ENCODE results near the gene HSPBAP1. TPM values are rescaled to one million over a fixed set of nuclear protein-coding genes. Genes with fewer than 3 reads are reported as not detected.
A peak's percentile ranks its signal among the peaks of the same experiment; 100 is the strongest.
"Not testable (repeated sequence)": the region's sequence is repeated elsewhere in the genome, so short reads cannot be mapped to it uniquely, and the experiment has no call there.

Gene HSPBAP1
- total RNA-seq, 2 experiments from 2014 or later, result 11.4 to 11.9 TPM

- Mint-ChIP-seq H3K9me3 (peaks cover 1% of the 10 kb centered on the region), H3K4me3 (no peak overlapping the region), H3K27me3 (no peaks in the 10 kb centered on the region), H3K36me3 (peaks cover 54% of the 10 kb centered on the region), H3K27ac (no peak overlapping the region), H3K4me1 (peaks cover 3% of the 10 kb centered on the region)
- DNase-seq (no peak), ATAC-seq (ENCODE audit: low read depth) (no peak)
- POLR2A ChIA-PET, result no interaction called here
Measured at GRCh38 chr3:122743581-122744120, 50.0 kb downstream of the HSPBAP1 start.

GRCh38 chr3:122742234-122742633 lies 51.4 kb downstream of the HSPBAP1 start:
- Mint-ChIP-seq H3K9me3 (peaks cover 2% of the 10 kb centered on the region), H3K27me3 (no peaks in the 10 kb centered on the region), H3K4me1 (peaks cover 3% of the 10 kb centered on the region), H3K36me3 (peaks cover 57% of the 10 kb centered on the region), H3K27ac (no peak overlapping the region), H3K4me3 (no peak overlapping the region)
- no peak for ATAC-seq (ENCODE audit: low read depth)
- DNase-seq, result no peak
- POLR2A ChIA-PET, result no interaction called here

DNA sequence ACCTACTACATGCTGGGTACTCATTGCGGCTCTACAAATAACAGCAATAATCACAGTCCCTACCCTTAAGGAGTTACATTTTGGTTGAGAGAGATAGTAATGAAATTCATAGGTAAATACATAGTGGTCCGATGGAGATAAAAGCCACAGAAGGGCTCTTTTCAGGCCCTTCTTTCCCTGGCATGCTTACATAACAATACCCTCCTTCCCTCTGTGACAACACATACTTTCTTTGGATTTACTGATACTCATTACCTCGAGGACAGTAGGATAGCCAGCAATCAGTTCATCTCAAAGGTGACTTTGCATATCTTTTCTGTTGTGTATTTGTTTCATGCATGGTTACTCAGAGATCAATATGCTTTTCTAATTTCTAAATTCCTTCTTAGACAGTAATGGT lies 54.5 kb downstream of the HSPBAP1 start:
- Mint-ChIP-seq H3K36me3 (peaks cover 46% of the 10 kb centered on the region), H3K27me3 (no peaks in the 10 kb centered on the region), H3K4me1 (peaks cover 3% of the 10 kb centered on the region), H3K4me3 (no peak overlapping the region), H3K27ac (no peak overlapping the region), H3K9me3 (peaks cover 2% of the 10 kb centered on the region)
- ATAC-seq (ENCODE audit: low read depth), result no peak
- POLR2A ChIA-PET, result interaction anchor here (0.6 kb wide), 1 partner anchor 511 kb away, joined by 3 read pairs; no protein-coding TSS in a partner anchor
- no peak for DNase-seq

DNA sequence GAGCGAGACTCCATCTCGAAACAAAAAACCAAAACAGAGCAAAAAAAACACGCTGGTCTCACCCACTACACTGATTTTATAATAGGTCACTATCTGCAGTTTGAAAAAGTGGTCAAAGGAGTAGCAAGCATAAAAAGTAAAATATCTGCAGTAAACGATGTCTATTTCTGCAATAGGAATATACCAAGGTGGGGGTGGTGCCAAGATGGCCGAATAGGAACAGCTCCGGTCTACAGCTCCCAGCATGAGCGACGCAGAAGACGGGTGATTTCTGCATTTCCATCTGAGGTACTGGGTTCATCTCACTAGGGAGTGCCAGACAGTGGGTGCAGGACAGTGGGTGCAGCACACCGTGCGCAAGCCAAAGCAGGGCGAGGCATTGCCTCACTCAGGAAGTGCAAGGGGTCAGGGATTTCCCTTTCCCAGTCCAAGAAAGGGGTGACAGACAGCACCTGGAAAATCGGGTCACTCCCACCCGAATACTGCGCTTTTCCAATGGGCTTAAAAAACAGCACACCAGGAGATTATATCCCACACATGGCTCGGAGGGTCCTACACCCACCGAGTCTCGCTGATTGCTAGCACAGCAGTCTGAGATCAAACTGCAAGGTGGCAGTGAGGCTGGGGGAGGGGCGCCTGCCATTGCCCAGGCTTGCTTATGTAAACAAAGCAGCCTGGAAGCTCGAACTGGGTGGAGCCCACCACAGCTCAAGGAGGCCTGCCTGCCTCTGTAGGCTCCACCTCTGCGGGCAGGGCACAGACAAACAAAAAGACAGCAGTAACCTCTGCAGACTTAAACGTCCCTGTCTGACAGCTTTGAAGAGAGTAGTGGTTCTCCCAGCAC lies 60.7 kb downstream of the HSPBAP1 start:
- H3K9me3 Mint-ChIP-seq; POLR2A ChIA-PET; H3K27me3 Mint-ChIP-seq; ATAC-seq (ENCODE audit: low read depth); H3K4me3 Mint-ChIP-seq; H3K27ac Mint-ChIP-seq; DNase-seq; H3K4me1 Mint-ChIP-seq: not testable (repeated sequence)
- H3K36me3 Mint-ChIP-seq, result peaks cover 56% of the 10 kb centered on the region

- Mint-ChIP-seq H3K9me3 (no peaks in the 10 kb centered on the region), H3K36me3 (peaks cover 66% of the 10 kb centered on the region), H3K27me3 (no peaks in the 10 kb centered on the region), H3K4me3 (no peak overlapping the region), H3K4me1 (no peaks in the 10 kb centered on the region), H3K27ac (no peak overlapping the region)
- DNase-seq (no peak), ATAC-seq (ENCODE audit: low read depth) (no peak)
- POLR2A ChIA-PET, result no interaction called here
Measured at GRCh38 chr3:122730240-122730639, 63.4 kb downstream of the HSPBAP1 start.

DNA sequence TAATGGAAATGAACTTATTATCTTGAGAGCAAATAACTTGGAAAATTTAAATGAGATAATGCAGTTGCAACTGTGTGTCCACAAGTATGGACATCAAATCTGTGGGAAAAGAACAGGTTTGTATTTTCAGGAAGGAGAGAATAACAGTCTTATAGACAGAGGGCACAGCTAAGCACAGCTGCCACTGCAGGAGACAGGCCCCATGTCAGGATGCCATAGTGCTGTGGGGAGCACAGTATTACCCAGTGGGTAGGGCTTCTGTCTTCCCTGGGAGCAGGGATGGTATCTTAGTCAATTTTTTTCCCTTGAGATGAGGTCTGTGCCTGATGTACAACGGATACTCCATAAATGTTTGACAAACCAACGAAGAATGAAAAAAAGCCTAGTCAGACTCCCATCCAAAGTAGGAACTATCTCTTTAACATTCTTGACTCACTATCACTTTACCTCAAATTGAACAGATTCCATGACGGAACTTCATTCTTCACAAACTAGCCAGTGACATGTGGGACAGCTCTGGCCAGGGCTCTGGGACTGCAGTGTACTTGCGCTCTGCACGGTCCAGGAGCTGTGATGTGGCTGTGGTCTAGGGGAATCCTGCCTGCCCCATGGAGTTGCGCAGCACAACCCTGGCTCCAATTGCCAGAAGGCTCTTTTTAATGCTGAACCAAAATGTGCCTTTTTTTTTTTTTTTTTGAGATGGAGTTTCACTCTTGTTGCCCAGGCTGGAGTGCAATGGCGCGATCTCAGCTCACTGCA lies 64.7 kb downstream of the HSPBAP1 start:
- no peaks in the 10 kb centered on the region for H3K9me3 Mint-ChIP-seq
- H3K4me1 Mint-ChIP-seq, result no peaks in the 10 kb centered on the region
- DNase-seq (no peak), ATAC-seq (ENCODE audit: low read depth) (peak; percentile 42)
- H3K27me3 Mint-ChIP-seq, result no peaks in the 10 kb centered on the region
- H3K4me3 Mint-ChIP-seq, result no peak overlapping the region
- POLR2A ChIA-PET, result no interaction called here
- no peak overlapping the region for H3K27ac Mint-ChIP-seq
- peaks cover 70% of the 10 kb centered on the region for H3K36me3 Mint-ChIP-seq

- Mint-ChIP-seq H3K27ac (no peak overlapping the region), H3K27me3 (no peaks in the 10 kb centered on the region), H3K9me3 (no peaks in the 10 kb centered on the region), H3K4me1 (no peaks in the 10 kb centered on the region), H3K36me3 (peaks cover 73% of the 10 kb centered on the region), H3K4me3 (no peak overlapping the region)
- POLR2A ChIA-PET, result no interaction called here
- DNase-seq (no peak), ATAC-seq (ENCODE audit: low read depth) (no peak)
Measured at GRCh38 chr3:122728186-122728585, 65.4 kb downstream of the HSPBAP1 start.

DNA sequence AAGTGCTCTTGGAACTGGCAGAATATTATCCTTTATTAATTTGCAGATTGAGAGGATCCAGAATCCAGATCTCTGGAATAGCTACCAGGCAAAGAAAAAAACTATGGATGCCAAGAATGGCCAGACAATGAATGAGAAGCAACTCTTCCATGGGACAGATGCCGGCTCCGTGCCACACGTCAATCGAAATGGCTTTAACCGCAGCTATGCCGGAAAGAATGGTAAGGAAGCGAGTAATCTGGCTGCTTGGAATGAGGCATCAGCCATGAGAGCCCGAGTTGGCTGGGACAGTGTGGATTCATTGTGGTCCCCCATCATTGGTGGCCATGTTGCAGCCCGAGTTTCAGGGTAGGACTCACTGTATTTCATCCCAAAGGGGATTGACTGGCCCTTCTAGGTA lies 65.9 kb downstream of the HSPBAP1 start:
- Mint-ChIP-seq H3K36me3 (peaks cover 72% of the 10 kb centered on the region), H3K4me3 (no peak overlapping the region), H3K27ac (no peak overlapping the region), H3K27me3 (no peaks in the 10 kb centered on the region), H3K9me3 (no peaks in the 10 kb centered on the region), H3K4me1 (no peaks in the 10 kb centered on the region)
- ATAC-seq (ENCODE audit: low read depth) (no peak), DNase-seq (no peak)
- POLR2A ChIA-PET, result no interaction called here

GRCh38 chr3:122727294-122727693 lies 66.3 kb downstream of the HSPBAP1 start:
- POLR2A ChIA-PET, result no interaction called here
- DNase-seq (no peak), ATAC-seq (ENCODE audit: low read depth) (no peak)
- no peaks in the 10 kb centered on the region for H3K27me3 Mint-ChIP-seq
- H3K4me1 Mint-ChIP-seq, result no peaks in the 10 kb centered on the region
- H3K4me3 Mint-ChIP-seq, result no peak overlapping the region
- H3K9me3 Mint-ChIP-seq, result no peaks in the 10 kb centered on the region
- peaks cover 73% of the 10 kb centered on the region for H3K36me3 Mint-ChIP-seq
- H3K27ac Mint-ChIP-seq, result no peak overlapping the region

GRCh38 chr3:122725106-122725505 lies 68.5 kb downstream of the HSPBAP1 start:
- peaks cover 77% of the 10 kb centered on the region for H3K36me3 Mint-ChIP-seq

GRCh38 chr3:122719273-122719921 lies 74.2 kb downstream of the HSPBAP1 start:
- H3K27ac Mint-ChIP-seq, result no peak overlapping the region
- H3K36me3 Mint-ChIP-seq, result peaks cover 69% of the 10 kb centered on the region
- H3K27me3 Mint-ChIP-seq, result no peaks in the 10 kb centered on the region
- DNase-seq (no peak), ATAC-seq (ENCODE audit: low read depth) (no peak)
- H3K4me1 Mint-ChIP-seq, result peaks cover 7% of the 10 kb centered on the region
- POLR2A ChIA-PET, result no interaction called here
- no peak overlapping the region for H3K4me3 Mint-ChIP-seq
- H3K9me3 Mint-ChIP-seq, result no peaks in the 10 kb centered on the region

More at GRCh38 chr3:122725106-122725505, 68.5 kb downstream of the HSPBAP1 start:
- POLR2A ChIA-PET, result no interaction called here
- Mint-ChIP-seq H3K27me3 (no peaks in the 10 kb centered on the region), H3K9me3 (no peaks in the 10 kb centered on the region), H3K27ac (no peak overlapping the region), H3K4me3 (no peak overlapping the region), H3K4me1 (no peaks in the 10 kb centered on the region)
- DNase-seq (no peak), ATAC-seq (ENCODE audit: low read depth) (no peak)

DNA sequence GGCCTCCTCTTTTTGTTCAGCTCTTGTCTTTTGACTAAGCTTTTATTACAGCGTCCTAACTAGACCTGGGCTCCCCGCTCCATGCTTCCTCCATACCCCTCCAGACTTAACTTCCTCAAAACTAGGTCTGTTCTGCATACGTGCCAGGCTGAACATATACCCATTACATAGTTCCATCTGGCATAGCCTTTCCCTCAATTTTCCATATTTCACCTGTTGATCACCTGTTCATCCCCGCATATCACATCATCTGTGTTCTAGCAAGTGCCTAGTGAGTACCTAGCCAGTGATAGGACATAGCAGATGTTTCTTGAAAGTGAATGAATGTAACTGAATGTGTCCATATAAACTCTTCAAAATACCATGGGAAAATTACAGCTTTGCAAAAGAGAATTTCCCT lies 77.0 kb downstream of the HSPBAP1 start:
- H3K4me1 Mint-ChIP-seq, result peaks cover 12% of the 10 kb centered on the region
- no peaks in the 10 kb centered on the region for H3K27me3 Mint-ChIP-seq
- no peak overlapping the region for H3K4me3 Mint-ChIP-seq
- no peaks in the 10 kb centered on the region for H3K9me3 Mint-ChIP-seq
- POLR2A ChIA-PET, result no interaction called here
- ATAC-seq (ENCODE audit: low read depth) (no peak), DNase-seq (no peak)
- peaks cover 66% of the 10 kb centered on the region for H3K36me3 Mint-ChIP-seq
- peak overlapping the region; percentile 0 for H3K27ac Mint-ChIP-seq

GRCh38 chr3:122714273-122714672 lies 79.4 kb downstream of the HSPBAP1 start:
- Mint-ChIP-seq H3K27ac (no peak overlapping the region), H3K27me3 (no peaks in the 10 kb centered on the region), H3K36me3 (peaks cover 68% of the 10 kb centered on the region), H3K4me3 (no peak overlapping the region), H3K9me3 (peaks cover 2% of the 10 kb centered on the region), H3K4me1 (peaks cover 35% of the 10 kb centered on the region)
- POLR2A ChIA-PET, result interaction anchor here (0.8 kb wide), 1 partner anchor 20 kb away, joined by 3 read pairs; no protein-coding TSS in a partner anchor
- no peak for ATAC-seq (ENCODE audit: low read depth)
- DNase-seq, result no peak

Measured in activated naive CD8-positive, alpha-beta T cell treated with anti-CD3 and anti-CD28 coated beads, Interleukin-2, amount 10 ng/mL, durations not matched to agents 7 days and 5 days (primary cell).